Right atrium auricular region (tissue), 2 donors: ENCODE measurements around the gene RNF144A. TPM values are rescaled to one million over a fixed set of nuclear protein-coding genes. Genes with fewer than 3 reads are reported as not detected.

Source experiments
- DNase-seq: peaks from one replicate; pipeline ENCODE4 v3.0.0-alpha.2; 2019; ENCODE audit warnings: low spot score
- H3K27ac ChIP-seq, 2 donors: fragments of 200-600 bp; sonication (generic); 1 replicate in 1 of 2; 2 replicates in 1 of 2; pipeline ENCODE4 v1.5.1; 2016 to 2019
- H3K27me3 ChIP-seq, 2 donors: fragments of 200-600 bp; sonication (generic); one replicate each; pipeline versions ENCODE4 v1.5.1 to v1.6.0; 2017 to 2019
- H3K36me3 ChIP-seq: fragments of 200-600 bp; sonication (generic); one replicate; pipeline ENCODE4 v1.5.1; 2016
- H3K4me1 ChIP-seq, 2 donors: fragments of 200-600 bp; sonication (generic); one replicate each; pipeline versions ENCODE4 v1.5.1 to v1.6.0; 2017 to 2019
- H3K4me3 ChIP-seq, 2 donors: fragments of 200-600 bp; sonication (generic); 1 replicate in 1 of 2; 2 replicates in 1 of 2; pipeline ENCODE4 v1.5.1; 2017 to 2019; ENCODE audit warnings: mild to moderate bottlenecking in 1 of 2, moderate library complexity in 1 of 2
- H3K9me3 ChIP-seq, 2 donors: fragments of 200-600 bp; sonication (generic); one replicate each; pipeline ENCODE4 v1.5.1; 2019
- CTCF ChIP-seq, 2 donors: fragments of 200-600 bp; sonication (generic); IDR thresholded peaks; one replicate each; pipeline ENCODE4 v1.5.1; 2019; ENCODE audit warnings: antibody characterized with exemption in 2 of 2
- total RNA-seq, 2 donors: library from RNA; depleted of rRNA; stranded (reverse); fragments of >200 nt; gene quantifications; one replicate each; pipeline ENCODE4 v1.1.0, GENCODE V29; 2016

Gene RNF144A
- total RNA-seq, 2 donors from 2014 or later = 8.2 to 12.6 TPM

GRCh38 chr2:6930923-6931647 is 13.9 kb downstream of the RNF144A start:
- no peaks in the 10 kb centered on the region for H3K36me3 ChIP-seq
- no peaks in the 10 kb centered on the region for H3K9me3 ChIP-seq
- no peak for TF ChIP-seq CTCF (IDR thresholded peaks at IDR 0.05)
- no peak overlapping the region for H3K27ac ChIP-seq
- DNase-seq = no peak
- H3K27me3 ChIP-seq = no peaks in the 10 kb centered on the region
- H3K4me1 ChIP-seq = peaks cover 0 to 18% of the 10 kb centered on the region in 2 donors
- no peak overlapping the region for H3K4me3 ChIP-seq

DNA sequence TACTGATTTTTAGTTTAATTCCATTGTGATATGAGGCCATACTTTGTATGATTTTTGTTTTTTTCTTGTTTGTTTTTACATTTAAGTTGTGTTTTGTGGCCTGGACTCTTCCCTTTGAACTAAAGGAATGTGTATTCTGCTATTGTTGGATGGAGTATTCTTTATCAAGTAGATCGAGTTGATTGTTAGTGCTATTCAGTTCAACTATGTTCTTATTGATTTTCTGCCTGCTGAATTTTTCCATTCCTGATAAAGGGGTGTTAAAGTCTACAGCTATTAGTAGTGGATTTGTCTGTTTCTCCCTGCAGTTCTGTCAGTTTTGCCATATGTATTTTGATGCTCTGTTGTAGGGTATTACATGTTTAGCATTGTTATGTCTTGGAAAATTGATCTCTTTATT is 14.5 kb downstream of the RNF144A start:
- DNase-seq = no peak
- Histone ChIP-seq H3K9me3 (no peaks in the 10 kb centered on the region), H3K4me1 (peaks cover 0 to 11% of the 10 kb centered on the region in 2 donors), H3K27me3 (no peaks in the 10 kb centered on the region), H3K4me3 (no peak overlapping the region), H3K27ac (no peak overlapping the region), H3K36me3 (no peaks in the 10 kb centered on the region)
- TF ChIP-seq CTCF (IDR thresholded peaks at IDR 0.05) = no peak

DNA sequence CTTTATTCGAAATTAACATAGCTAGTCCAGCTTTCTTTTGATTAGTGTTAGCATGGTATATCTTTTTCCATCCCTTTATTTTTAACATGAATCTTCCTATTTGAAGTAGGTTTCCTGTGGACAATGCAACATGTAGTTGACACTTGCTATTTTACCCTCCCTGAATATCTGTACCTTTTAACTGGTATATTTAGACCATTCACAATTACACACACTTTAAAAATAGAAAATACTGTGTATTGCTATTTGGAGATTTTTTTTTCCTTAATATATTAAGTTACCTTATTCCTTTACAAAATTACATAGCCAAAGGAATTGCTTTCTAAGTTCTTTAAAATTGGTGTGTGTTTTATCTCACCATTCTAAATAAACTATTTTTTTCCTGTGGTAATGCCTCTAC is 15.0 kb downstream of the RNF144A start:
- no peaks in the 10 kb centered on the region for H3K27me3 ChIP-seq
- H3K27ac ChIP-seq = no peak overlapping the region
- no peak for TF ChIP-seq CTCF (IDR thresholded peaks at IDR 0.05)
- no peaks in the 10 kb centered on the region for H3K36me3 ChIP-seq
- DNase-seq = no peak
- H3K9me3 ChIP-seq = no peaks in the 10 kb centered on the region
- H3K4me1 ChIP-seq = peaks cover 0 to 7% of the 10 kb centered on the region in 2 donors
- H3K4me3 ChIP-seq = no peak overlapping the region

GRCh38 chr2:6932828-6933227 is 15.6 kb downstream of the RNF144A start:
- no peak for TF ChIP-seq CTCF (IDR thresholded peaks at IDR 0.05)
- no peak for DNase-seq
- Histone ChIP-seq H3K27me3 (no peaks in the 10 kb centered on the region), H3K4me1 (peaks cover 0 to under 1% of the 10 kb centered on the region in 2 donors), H3K9me3 (no peaks in the 10 kb centered on the region), H3K36me3 (no peaks in the 10 kb centered on the region), H3K27ac (no peak overlapping the region), H3K4me3 (no peak overlapping the region)

DNA sequence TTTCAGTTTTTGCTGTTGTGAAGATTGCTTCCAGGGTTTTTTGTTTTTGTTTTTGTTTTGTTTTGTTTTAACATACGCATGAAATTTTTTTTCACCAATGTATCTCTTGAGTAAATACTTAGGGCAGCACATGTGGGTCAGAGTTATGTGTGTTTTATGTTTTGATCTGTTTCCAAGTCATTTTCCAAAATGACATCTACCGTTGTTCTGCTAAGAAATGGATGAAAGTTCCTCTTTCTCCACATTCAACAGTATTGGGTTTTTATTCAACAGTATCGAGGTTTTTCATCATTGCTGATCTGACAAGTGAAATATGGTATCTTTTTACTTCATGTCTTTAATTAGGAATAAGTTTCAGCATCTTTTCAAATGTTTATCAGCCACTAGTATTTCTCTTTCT is 16.7 kb downstream of the RNF144A start:
- Histone ChIP-seq H3K27me3 (no peaks in the 10 kb centered on the region), H3K4me1 (no peaks in the 10 kb centered on the region), H3K36me3 (no peaks in the 10 kb centered on the region), H3K4me3 (no peak overlapping the region), H3K9me3 (no peaks in the 10 kb centered on the region), H3K27ac (no peak overlapping the region)
- no peak for TF ChIP-seq CTCF (IDR thresholded peaks at IDR 0.05)
- no peak for DNase-seq

DNA sequence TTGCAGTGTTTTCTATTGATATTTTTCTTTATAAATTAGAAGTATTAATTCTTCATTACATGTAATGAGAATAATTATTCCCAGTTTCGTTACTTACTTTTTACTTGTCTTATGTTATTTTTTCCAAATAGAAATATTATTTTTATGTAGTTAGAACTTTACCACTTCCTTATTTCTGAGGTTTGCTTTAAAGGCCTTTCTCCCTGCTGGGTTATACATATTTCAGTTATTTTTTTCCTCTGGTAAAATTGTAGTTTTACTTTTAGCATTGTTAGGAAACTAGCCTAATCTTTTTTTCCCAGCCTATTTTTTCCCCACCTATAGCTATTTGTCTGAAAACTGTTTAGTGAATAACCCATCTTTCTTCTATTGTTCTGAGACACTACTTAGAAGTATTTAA is 17.1 kb downstream of the RNF144A start:
- TF ChIP-seq CTCF (IDR thresholded peaks at IDR 0.05) = no peak
- no peak overlapping the region for H3K27ac ChIP-seq
- H3K4me1 ChIP-seq = no peaks in the 10 kb centered on the region
- H3K27me3 ChIP-seq = no peaks in the 10 kb centered on the region
- H3K36me3 ChIP-seq = no peaks in the 10 kb centered on the region
- DNase-seq = no peak
- no peak overlapping the region for H3K4me3 ChIP-seq
- no peaks in the 10 kb centered on the region for H3K9me3 ChIP-seq
